ENCODE results near the gene KRTCAP3.

The KRTCAP3 gene

DNA sequence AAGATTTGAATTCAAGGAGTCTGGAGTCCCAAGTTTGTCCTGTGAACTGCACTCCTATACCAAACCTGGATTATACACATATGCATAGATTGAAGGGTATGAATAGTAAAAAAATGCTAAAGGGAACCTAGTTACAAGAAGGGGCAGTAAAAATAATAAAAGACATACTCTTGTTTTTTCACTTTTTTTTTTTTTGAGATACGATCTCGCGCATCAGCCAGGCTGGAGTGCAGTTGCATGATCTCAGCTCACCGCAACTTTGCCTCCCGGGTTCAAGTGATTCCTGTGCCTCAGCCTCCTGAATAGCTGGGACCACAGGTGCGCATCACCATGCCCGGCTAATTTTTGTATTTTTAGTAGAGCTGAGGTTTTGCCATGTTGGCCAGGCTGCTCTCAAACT lies 22.3 kb downstream of the KRTCAP3 start:
- no peak for TF ChIP-seq EP300 (IDR thresholded peaks at IDR 0.05; ENCODE audit: borderline replicate concordance)
- TF ChIP-seq CREB1 (IDR thresholded peaks at IDR 0.05; ENCODE audit: low read depth) = no peak
- no peak for TF ChIP-seq REST (IDR thresholded peaks at IDR 0.05; ENCODE audit: low read depth)
- no peak for TF ChIP-seq CEBPB (IDR thresholded peaks at IDR 0.05)
- TF ChIP-seq YY1 (IDR thresholded peaks at IDR 0.05; ENCODE audit: low read depth) = no peak
- no peak for TF ChIP-seq NFIC (IDR thresholded peaks at IDR 0.05)
- no peak for TF ChIP-seq RAD21 (IDR thresholded peaks at IDR 0.05; ENCODE audit: low read depth)
- TF ChIP-seq USF1 (IDR thresholded peaks at IDR 0.05) = no peak
- TF ChIP-seq MAX (IDR thresholded peaks at IDR 0.05) = no peak
- TF ChIP-seq FOXM1 (IDR thresholded peaks at IDR 0.05; ENCODE audit: borderline replicate concordance, low read depth) = no peak
- TF ChIP-seq EGR1 (IDR thresholded peaks at IDR 0.05) = no peak
- TF ChIP-seq TEAD4 (IDR thresholded peaks at IDR 0.05) = no peak
- TF ChIP-seq TCF12 (IDR thresholded peaks at IDR 0.05; ENCODE audit: low read depth) = no peak
- TF ChIP-seq TAF1 (IDR thresholded peaks at IDR 0.05; ENCODE audit: low read depth) = no peak
- no peak for TF ChIP-seq ZBTB7A (IDR thresholded peaks at IDR 0.05; ENCODE audit: low read depth)

- TF ChIP-seq TAF1 (IDR thresholded peaks at IDR 0.05; ENCODE audit: low read depth) (no peak), TEAD4 (IDR thresholded peaks at IDR 0.05) (no peak), YY1 (IDR thresholded peaks at IDR 0.05; ENCODE audit: low read depth) (no peak), MAX (IDR thresholded peaks at IDR 0.05) (no peak), NFIC (IDR thresholded peaks at IDR 0.05) (no peak), USF1 (IDR thresholded peaks at IDR 0.05) (no peak), CREB1 (IDR thresholded peaks at IDR 0.05; ENCODE audit: low read depth) (no peak), EP300 (IDR thresholded peaks at IDR 0.05; ENCODE audit: borderline replicate concordance) (no peak), REST (IDR thresholded peaks at IDR 0.05; ENCODE audit: low read depth) (no peak), FOXM1 (IDR thresholded peaks at IDR 0.05; ENCODE audit: borderline replicate concordance, low read depth) (no peak), CEBPB (IDR thresholded peaks at IDR 0.05) (no peak), ZBTB7A (IDR thresholded peaks at IDR 0.05; ENCODE audit: low read depth) (no peak), EGR1 (IDR thresholded peaks at IDR 0.05) (no peak), TCF12 (IDR thresholded peaks at IDR 0.05; ENCODE audit: low read depth) (no peak), RAD21 (IDR thresholded peaks at IDR 0.05; ENCODE audit: low read depth) (no peak)
Observed at GRCh38 chr2:27471961-27472360, 29.8 kb downstream of the KRTCAP3 start.

- TF ChIP-seq YY1 (IDR thresholded peaks at IDR 0.05; ENCODE audit: low read depth) = no peak
- TF ChIP-seq MAX (IDR thresholded peaks at IDR 0.05) = no peak
- TF ChIP-seq NFIC (IDR thresholded peaks at IDR 0.05) = no peak
- no peak for TF ChIP-seq RAD21 (IDR thresholded peaks at IDR 0.05; ENCODE audit: low read depth)
- TF ChIP-seq TAF1 (IDR thresholded peaks at IDR 0.05; ENCODE audit: low read depth) = no peak
- no peak for TF ChIP-seq TEAD4 (IDR thresholded peaks at IDR 0.05)
- no peak for TF ChIP-seq EGR1 (IDR thresholded peaks at IDR 0.05)
- no peak for TF ChIP-seq CEBPB (IDR thresholded peaks at IDR 0.05)
- TF ChIP-seq USF1 (IDR thresholded peaks at IDR 0.05) = no peak
- TF ChIP-seq ZBTB7A (IDR thresholded peaks at IDR 0.05; ENCODE audit: low read depth) = no peak
- TF ChIP-seq TCF12 (IDR thresholded peaks at IDR 0.05; ENCODE audit: low read depth) = no peak
- no peak for TF ChIP-seq REST (IDR thresholded peaks at IDR 0.05; ENCODE audit: low read depth)
- TF ChIP-seq CREB1 (IDR thresholded peaks at IDR 0.05; ENCODE audit: low read depth) = no peak
- TF ChIP-seq FOXM1 (IDR thresholded peaks at IDR 0.05; ENCODE audit: borderline replicate concordance, low read depth) = no peak
Observed at GRCh38 chr2:27485496-27485895, 43.3 kb downstream of the KRTCAP3 start.

DNA sequence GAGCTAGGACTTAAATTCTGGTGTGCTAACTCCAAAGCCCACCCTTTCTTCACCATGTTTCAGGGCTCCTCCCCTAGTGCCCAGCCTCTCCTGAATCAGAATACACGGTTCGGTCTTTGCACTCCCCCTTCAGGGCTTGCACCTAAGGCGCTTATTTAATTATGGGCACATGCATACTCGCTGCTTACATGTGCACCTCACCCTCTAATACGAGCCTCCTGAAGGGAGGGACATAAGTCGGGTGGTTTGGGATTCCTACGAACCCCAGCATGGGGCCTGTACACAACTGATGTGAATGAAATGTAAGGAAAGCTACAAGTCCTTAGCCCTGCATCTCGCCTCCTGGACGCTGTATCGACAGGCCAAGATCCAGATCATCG lies 46.9 kb downstream of the KRTCAP3 start:
- TF ChIP-seq CREB1 (IDR thresholded peaks at IDR 0.05; ENCODE audit: low read depth) (no peak), TAF1 (IDR thresholded peaks at IDR 0.05; ENCODE audit: low read depth) (no peak), CEBPB (IDR thresholded peaks at IDR 0.05) (no peak), FOXM1 (IDR thresholded peaks at IDR 0.05; ENCODE audit: borderline replicate concordance, low read depth) (no peak), EP300 (IDR thresholded peaks at IDR 0.05; ENCODE audit: borderline replicate concordance) (no peak), REST (IDR thresholded peaks at IDR 0.05; ENCODE audit: low read depth) (no peak), YY1 (IDR thresholded peaks at IDR 0.05; ENCODE audit: low read depth) (no peak), NFIC (IDR thresholded peaks at IDR 0.05) (no peak), USF1 (IDR thresholded peaks at IDR 0.05) (no peak), EGR1 (IDR thresholded peaks at IDR 0.05) (no peak), ZBTB7A (IDR thresholded peaks at IDR 0.05; ENCODE audit: low read depth) (no peak), RAD21 (IDR thresholded peaks at IDR 0.05; ENCODE audit: low read depth) (no peak), TEAD4 (IDR thresholded peaks at IDR 0.05) (no peak), MAX (IDR thresholded peaks at IDR 0.05) (no peak), TCF12 (IDR thresholded peaks at IDR 0.05; ENCODE audit: low read depth) (no peak)

Data from Ishikawa (cell line).